Chondrocyte (in vitro differentiated cells): ENCODE measurements around the gene PRKAG2. TPM values are rescaled to one million over a fixed set of nuclear protein-coding genes. Genes with fewer than 3 reads are reported as not detected.

Experiments
- DNase-seq: peaks from one replicate; pipeline ENCODE4 v3.0.0; 2021; ENCODE audit warnings: mixed read lengths, low spot score
- H3K27ac Mint-ChIP-seq: one replicate; pipeline ENCODE4 v1.8.0; 2021; ENCODE audit warnings: mild to moderate bottlenecking, moderate library complexity, mixed read lengths; ENCODE audit not compliant: unreplicated experiment
- H3K27me3 Mint-ChIP-seq: 2 replicates; pipeline ENCODE4 v1.8.0; 2021; ENCODE audit warnings: low read depth, mixed read lengths
- H3K36me3 Mint-ChIP-seq: 2 replicates; pipeline ENCODE4 v1.8.0; 2021; ENCODE audit warnings: low read depth, mixed read lengths
- H3K4me1 Mint-ChIP-seq: 2 replicates; pipeline ENCODE4 v1.8.0; 2021; ENCODE audit warnings: low read depth, mild to moderate bottlenecking, mixed read lengths
- H3K4me3 Mint-ChIP-seq: one replicate; pipeline ENCODE4 v1.8.0; 2021; ENCODE audit warnings: mild to moderate bottlenecking, moderate library complexity, mixed read lengths; ENCODE audit not compliant: unreplicated experiment
- H3K9me3 Mint-ChIP-seq: 2 replicates; pipeline ENCODE4 v1.8.0; 2021; ENCODE audit warnings: low read depth, mixed read lengths
- total RNA-seq: library from RNA; stranded (reverse); gene quantifications from 3 replicates; pipeline ENCODE4 v1.2.1, GENCODE V29; 2021
- TF ChIP-seq, protein P1 (sequence below): fragments of 200-600 bp; sonication (generic); IDR thresholded peaks from 2 replicates; pipeline ENCODE4 v1.5.0; 2021; ENCODE audit warnings: antibody characterized with exemption, mild to moderate bottlenecking, moderate library complexity

PRKAG2 gene
- total RNA-seq, 1 donor from 2014 or later, result 35.4 TPM

DNA sequence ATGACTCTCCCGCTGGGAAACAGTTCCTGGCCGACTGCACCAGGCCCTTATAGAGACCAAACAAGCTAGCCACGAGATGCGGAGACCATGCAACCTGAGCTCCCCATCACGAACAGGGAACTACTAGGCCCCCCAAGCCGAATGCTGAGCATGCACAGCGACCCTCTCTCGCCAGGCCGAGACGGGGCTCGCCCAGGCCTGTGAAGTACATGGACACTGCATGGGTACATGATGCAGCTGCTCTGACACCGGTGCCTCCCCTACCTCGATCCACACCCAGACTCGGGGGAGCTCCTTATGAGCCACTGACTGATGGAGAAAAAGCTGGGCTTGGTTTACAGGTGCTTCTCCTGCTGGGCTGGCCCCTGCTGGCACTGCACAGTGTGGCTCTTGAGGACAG is 285.0 kb downstream of the PRKAG2 start:
- TF ChIP-seq, protein P1, sequence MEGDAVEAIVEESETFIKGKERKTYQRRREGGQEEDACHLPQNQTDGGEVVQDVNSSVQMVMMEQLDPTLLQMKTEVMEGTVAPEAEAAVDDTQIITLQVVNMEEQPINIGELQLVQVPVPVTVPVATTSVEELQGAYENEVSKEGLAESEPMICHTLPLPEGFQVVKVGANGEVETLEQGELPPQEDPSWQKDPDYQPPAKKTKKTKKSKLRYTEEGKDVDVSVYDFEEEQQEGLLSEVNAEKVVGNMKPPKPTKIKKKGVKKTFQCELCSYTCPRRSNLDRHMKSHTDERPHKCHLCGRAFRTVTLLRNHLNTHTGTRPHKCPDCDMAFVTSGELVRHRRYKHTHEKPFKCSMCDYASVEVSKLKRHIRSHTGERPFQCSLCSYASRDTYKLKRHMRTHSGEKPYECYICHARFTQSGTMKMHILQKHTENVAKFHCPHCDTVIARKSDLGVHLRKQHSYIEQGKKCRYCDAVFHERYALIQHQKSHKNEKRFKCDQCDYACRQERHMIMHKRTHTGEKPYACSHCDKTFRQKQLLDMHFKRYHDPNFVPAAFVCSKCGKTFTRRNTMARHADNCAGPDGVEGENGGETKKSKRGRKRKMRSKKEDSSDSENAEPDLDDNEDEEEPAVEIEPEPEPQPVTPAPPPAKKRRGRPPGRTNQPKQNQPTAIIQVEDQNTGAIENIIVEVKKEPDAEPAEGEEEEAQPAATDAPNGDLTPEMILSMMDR, result no peak
- Mint-ChIP-seq H3K9me3 (no peaks in the 10 kb centered on the region), H3K27ac (no peak overlapping the region), H3K36me3 (peaks cover 7% of the 10 kb centered on the region), H3K4me1 (peaks cover 20% of the 10 kb centered on the region), H3K4me3 (no peak overlapping the region), H3K27me3 (no peaks in the 10 kb centered on the region)
- DNase-seq, result no peak

DNA sequence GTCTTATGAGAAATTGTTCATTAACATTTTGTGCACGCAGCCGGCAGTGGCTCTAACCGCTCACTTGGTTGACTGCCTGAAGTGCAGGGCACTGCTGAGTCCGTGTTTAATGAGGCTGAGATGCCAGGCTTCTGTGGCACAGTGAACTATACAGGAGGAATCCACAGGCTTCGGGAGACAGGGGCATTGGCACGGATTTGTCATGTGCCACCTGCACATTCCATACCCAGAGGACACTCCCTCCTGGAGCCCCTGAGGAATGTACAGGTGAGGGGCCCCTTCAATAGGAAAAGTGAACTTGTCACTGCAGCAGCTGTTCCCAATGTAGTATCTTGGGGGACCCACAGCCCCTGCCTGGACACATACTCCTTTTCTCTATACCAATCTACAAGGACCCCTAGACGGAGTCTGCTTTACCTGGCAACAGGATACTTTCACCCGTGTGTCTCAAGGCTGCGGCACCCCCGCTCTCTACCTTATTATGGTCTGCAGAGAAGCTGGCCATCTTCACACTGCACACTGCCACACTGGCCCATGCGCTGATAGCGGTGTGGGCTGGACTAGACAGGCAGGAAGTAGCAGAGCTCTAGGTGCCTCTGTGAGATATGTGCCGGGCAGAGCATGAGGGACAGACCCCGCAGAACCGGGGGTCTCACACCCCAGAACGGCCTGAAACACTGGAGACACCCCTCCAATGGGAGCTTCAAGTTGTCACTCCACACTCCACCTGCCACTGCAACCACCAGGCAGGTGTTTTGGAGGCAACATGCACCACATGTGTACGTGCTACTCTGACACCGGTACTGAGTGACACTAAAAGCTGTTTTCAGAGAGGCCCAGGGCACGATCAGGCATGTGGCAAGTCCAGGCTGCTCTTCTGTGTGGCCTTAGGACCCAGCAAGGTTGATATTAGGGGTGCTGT is 285.8 kb downstream of the PRKAG2 start:
- H3K4me1 Mint-ChIP-seq, result peaks cover 20% of the 10 kb centered on the region
- TF ChIP-seq, protein P1, result no peak
- H3K27ac Mint-ChIP-seq, result no peak overlapping the region
- peaks cover 10% of the 10 kb centered on the region for H3K36me3 Mint-ChIP-seq
- H3K27me3 Mint-ChIP-seq, result no peaks in the 10 kb centered on the region
- H3K4me3 Mint-ChIP-seq, result no peak overlapping the region
- no peak for DNase-seq
- no peaks in the 10 kb centered on the region for H3K9me3 Mint-ChIP-seq

DNA sequence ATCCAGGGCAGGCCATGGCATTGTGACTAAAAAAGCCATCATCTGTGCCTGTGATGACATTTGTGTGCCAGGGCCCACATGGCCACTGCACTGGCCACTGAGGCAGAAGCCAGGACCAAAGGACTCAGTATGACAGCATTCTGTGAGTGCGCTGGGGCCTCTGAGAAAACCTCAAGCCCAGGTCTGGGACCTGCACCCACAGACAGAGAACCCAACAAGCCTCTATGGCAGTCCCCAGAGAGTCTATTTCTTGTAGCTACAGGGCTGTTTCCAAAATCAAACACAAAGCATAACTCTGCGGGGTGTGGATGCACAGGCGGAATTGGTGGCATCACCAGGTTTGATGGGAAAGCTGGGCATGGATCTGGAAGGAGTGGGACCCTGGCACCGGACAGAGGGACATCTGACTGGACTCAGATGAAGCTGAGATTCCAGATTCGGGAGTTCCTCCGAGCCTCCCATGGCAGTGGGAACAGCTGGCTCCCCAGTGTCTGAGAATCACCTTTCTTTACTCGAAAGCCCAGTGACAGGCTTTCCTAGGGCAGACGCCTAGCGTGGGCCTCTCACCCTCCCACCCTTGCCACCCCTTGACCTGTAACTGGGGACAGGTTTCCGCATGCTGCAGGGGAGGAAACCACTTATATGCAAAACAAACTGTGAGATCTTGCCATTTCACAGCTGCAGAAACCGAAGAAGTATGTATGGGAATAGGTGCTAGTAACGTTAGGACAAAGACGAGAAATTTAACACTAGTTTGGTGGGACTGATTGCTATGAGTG is 286.7 kb downstream of the PRKAG2 start:
- DNase-seq, result no peak
- no peak overlapping the region for H3K27ac Mint-ChIP-seq
- no peaks in the 10 kb centered on the region for H3K27me3 Mint-ChIP-seq
- TF ChIP-seq, protein P1, result no peak
- H3K4me3 Mint-ChIP-seq, result no peak overlapping the region
- H3K9me3 Mint-ChIP-seq, result no peaks in the 10 kb centered on the region
- H3K4me1 Mint-ChIP-seq, result peaks cover 16% of the 10 kb centered on the region
- peaks cover 13% of the 10 kb centered on the region for H3K36me3 Mint-ChIP-seq

DNA sequence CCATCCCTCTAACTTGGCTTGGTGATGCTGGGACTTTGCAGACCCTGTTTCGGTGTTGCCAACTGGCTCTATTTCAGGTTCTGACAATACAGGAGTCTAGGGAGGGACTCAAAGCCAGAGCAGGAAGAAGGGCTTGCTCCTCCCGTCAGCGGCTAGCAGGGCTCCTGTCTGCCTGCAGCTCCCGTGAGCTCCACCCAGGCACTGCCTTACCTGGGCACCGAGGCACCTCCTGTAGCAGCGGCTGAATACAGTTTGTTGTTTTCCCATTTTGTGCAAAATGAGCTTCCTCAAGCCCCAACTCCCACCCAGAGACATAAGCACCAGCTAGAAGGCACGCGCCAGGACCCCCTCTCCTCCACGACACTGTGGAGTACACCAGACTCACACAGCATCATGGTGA is 287.9 kb downstream of the PRKAG2 start:
- H3K27me3 Mint-ChIP-seq, result no peaks in the 10 kb centered on the region
- TF ChIP-seq, protein P1, result no peak
- H3K4me3 Mint-ChIP-seq, result no peak overlapping the region
- peaks cover 15% of the 10 kb centered on the region for H3K4me1 Mint-ChIP-seq
- DNase-seq, result no peak
- H3K9me3 Mint-ChIP-seq, result no peaks in the 10 kb centered on the region
- peaks cover 14% of the 10 kb centered on the region for H3K36me3 Mint-ChIP-seq
- no peak overlapping the region for H3K27ac Mint-ChIP-seq

DNA sequence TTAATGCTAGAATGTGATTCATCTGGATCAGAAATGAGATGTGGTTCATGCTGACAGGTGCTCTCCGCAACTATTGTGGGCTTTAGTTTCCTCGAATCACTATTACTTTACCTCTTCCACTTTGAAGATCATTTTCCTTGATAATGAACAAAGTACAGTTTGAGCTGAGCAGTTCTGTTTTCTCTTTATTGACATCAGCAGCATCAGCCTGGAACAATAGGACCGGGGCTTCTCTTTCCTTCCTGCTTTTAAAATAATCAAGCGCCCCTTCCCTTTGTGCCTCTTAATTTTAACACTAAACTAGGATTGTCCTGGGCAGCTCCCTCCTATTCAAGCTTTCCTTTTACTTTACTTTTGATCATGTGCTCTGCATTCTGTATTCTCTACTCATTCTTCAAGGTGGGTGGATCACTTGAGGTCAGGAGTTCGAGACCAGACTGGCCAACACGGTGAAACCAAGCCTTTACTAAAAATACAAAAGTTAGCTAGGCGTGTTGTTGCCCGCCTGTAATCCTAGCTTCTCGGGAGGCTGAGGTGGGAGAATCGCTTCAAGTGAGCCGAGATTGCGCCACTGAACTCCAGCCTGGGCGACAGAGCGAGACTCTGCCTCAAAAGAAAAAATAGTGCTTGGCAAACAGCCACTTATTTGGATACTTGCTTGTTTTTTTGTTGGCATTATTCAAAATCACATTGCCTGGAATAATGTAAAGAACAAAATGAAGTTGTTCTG is 290.2 kb downstream of the PRKAG2 start:
- TF ChIP-seq, protein P1, result no peak
- H3K36me3 Mint-ChIP-seq, result peaks cover 12% of the 10 kb centered on the region
- H3K9me3 Mint-ChIP-seq, result no peaks in the 10 kb centered on the region
- H3K4me1 Mint-ChIP-seq, result no peaks in the 10 kb centered on the region
- no peak for DNase-seq
- no peak overlapping the region for H3K27ac Mint-ChIP-seq
- no peaks in the 10 kb centered on the region for H3K27me3 Mint-ChIP-seq
- H3K4me3 Mint-ChIP-seq, result no peak overlapping the region
